Kidney (tissue), 14 donors: Measurements from ENCODE around the gene ARL2. TPM values are rescaled to one million over a fixed set of nuclear protein-coding genes. Genes with fewer than 3 reads are reported as not detected.

Experiments
- DNase-seq, 5 donors: peaks; one replicate each; pipeline ENCODE4 v3.0.0-alpha.2; 2013 to 2020
- FAIRE-seq: peaks from 2 replicates; lab custom pipeline; 2012; peaks lifted over from hg19 to GRCh38; lab: Jason Lieb, UNC
- H3K27ac ChIP-seq, 2 donors: one replicate each; pipeline ENCODE4 v1.7.0; 2013; ENCODE audit warnings: low read depth in 2 of 2, low read length in 2 of 2, inconsistent platforms in 1 of 2
- H3K27me3 ChIP-seq: one replicate; pipeline ENCODE4 v1.7.1; 2013; ENCODE audit warnings: low read length, inconsistent platforms; ENCODE audit not compliant: control insufficient read depth, insufficient read depth
- H3K36me3 ChIP-seq, 3 donors: one replicate each; pipeline versions ENCODE4 v1.7.0 to v1.7.1; 2013; ENCODE audit warnings: low read length in 3 of 3, control low read depth in 1 of 3, inconsistent platforms in 1 of 3; ENCODE audit not compliant: insufficient read depth in 3 of 3, control insufficient read depth in 2 of 3
- H3K4me1 ChIP-seq, 3 donors: one replicate each; pipeline versions ENCODE4 v1.7.0 to v1.7.1; 2013; ENCODE audit warnings: low read length in 3 of 3, inconsistent platforms in 1 of 3, low read depth in 1 of 3; ENCODE audit not compliant: control insufficient read depth in 2 of 3, insufficient read depth in 2 of 3
- H3K4me3 ChIP-seq, 3 donors: one replicate each; pipeline versions ENCODE4 v1.7.0 to v1.8.1; 2013; ENCODE audit warnings: low read length in 3 of 3, control low read depth in 1 of 3, inconsistent platforms in 1 of 3
- H3K9ac ChIP-seq, 3 donors: one replicate each; pipeline versions ENCODE4 v1.7.0 to v1.7.1; 2013; ENCODE audit warnings: low read length in 3 of 3, control low read depth in 1 of 3, inconsistent platforms in 1 of 3
- H3K9me3 ChIP-seq, 3 donors: one replicate each; pipeline versions ENCODE4 v1.7.0 to v1.7.1; 2013; ENCODE audit warnings: low read length in 3 of 3, control low read depth in 1 of 3, inconsistent platforms in 1 of 3; ENCODE audit not compliant: control insufficient read depth in 2 of 3, insufficient read depth in 1 of 3
- CTCF ChIP-seq: IDR thresholded peaks from 3 replicates; pipeline ENCODE4 v1.5.1; 2012; ENCODE audit warnings: mild to moderate bottlenecking, moderate library complexity, borderline replicate concordance; ENCODE audit not compliant: insufficient read depth; ENCODE audit errors: extremely low read depth
- intact Hi-C: fragments of 100-400 bp; cut with DNase I; formaldehyde crosslinking; loops from one replicate; pipeline ENCODE4 v1.11.1; 2022
- polyA plus RNA-seq: library from polyadenylated mRNA; stranded (reverse); fragments of 350-450 nt; fragmentation: Illumina TruSeq; extraction: RNeasy Lipid Tissue Mini Kit (QIAGEN cat#74804); gene quantifications from one replicate; pipeline ENCODE4 v1.2.3, GENCODE V29; 2014; ENCODE audit warnings: low read depth, low replicate concordance; ENCODE audit not compliant: insufficient read depth
- total RNA-seq: library from RNA; stranded (reverse); fragmentation: NEBNext Ultra II Directional; extraction: Animal tissue kit (Norgen Biotek cat#: 25700); gene quantifications from one replicate; pipeline ENCODE4 v1.2.1, GENCODE V29; 2021
- donor health status: control.
- donor health status: control.
- donor health status: control.
- donor health status: control.
- donor health status: control.
- donor health status: DM: yes; HTN: yes; CAD: no.
- donor health status: Normal renal cell carcinoma (clear cell type).

The ARL2 gene
- total and polyA plus RNA-seq, 2 donors from 2014 or later = 91.6 to 284 TPM

- no peaks in the 10 kb centered on the region for H3K9me3 ChIP-seq
- FAIRE-seq = no peak
- H3K27me3 ChIP-seq = no peaks in the 10 kb centered on the region
- no peak overlapping the region for H3K4me3 ChIP-seq
- H3K27ac ChIP-seq = no peak overlapping the region
- H3K36me3 ChIP-seq = no peaks in the 10 kb centered on the region
- H3K9ac ChIP-seq = no peak overlapping the region
- peaks cover 0 to 2% (median 0%) of the 10 kb centered on the region in 3 donors for H3K4me1 ChIP-seq
- no peak for TF ChIP-seq CTCF
- intact Hi-C loops = no loop called here
- DNase-seq = no peak
Observed at GRCh38 chr11:65056999-65057398, 43.0 kb downstream of the ARL2 start.

- H3K4me1 ChIP-seq = peaks cover 0 to 2% (median 0%) of the 10 kb centered on the region in 3 donors
- H3K9ac ChIP-seq = no peak overlapping the region
- no peak for TF ChIP-seq CTCF
- H3K36me3 ChIP-seq = no peaks in the 10 kb centered on the region
- no peaks in the 10 kb centered on the region for H3K9me3 ChIP-seq
- H3K27ac ChIP-seq = no peak overlapping the region
- no peaks in the 10 kb centered on the region for H3K27me3 ChIP-seq
- intact Hi-C loops = no loop called here
- no peak for FAIRE-seq
- H3K4me3 ChIP-seq = no peak overlapping the region
- DNase-seq = no peak
Observed at GRCh38 chr11:65057526-65057925, 43.6 kb downstream of the ARL2 start.

GRCh38 chr11:65058012-65058411 is 44.1 kb downstream of the ARL2 start:
- intact Hi-C loops = no loop called here
- Histone ChIP-seq H3K4me1 (peaks cover 0 to 2% (median 0%) of the 10 kb centered on the region in 3 donors), H3K4me3 (no peak overlapping the region), H3K36me3 (no peaks in the 10 kb centered on the region), H3K27me3 (no peaks in the 10 kb centered on the region), H3K9me3 (no peaks in the 10 kb centered on the region), H3K9ac (no peak overlapping the region), H3K27ac (no peak overlapping the region)
- TF ChIP-seq CTCF = no peak
- FAIRE-seq = no peak
- DNase-seq = no peak
